Thoracic aorta (tissue), 2 donors: ENCODE data around the gene RBM7. TPM values are rescaled to one million over a fixed set of nuclear protein-coding genes. Genes with fewer than 3 reads are reported as not detected.

Experiments used
- ATAC-seq: fragments of 150-250 bp; one replicate; pipeline ENCODE4 v1.8.0; 2017; ENCODE audit warnings: low read depth; ENCODE audit not compliant: insufficient number of reproducible peaks, low FRiP score
- DNase-seq: peaks from one replicate; pipeline ENCODE4 v3.0.0-alpha.2; 2020; ENCODE audit warnings: low spot score
- H3K27ac ChIP-seq, 2 donors: fragments of 200-600 bp; sonication (generic); 1 replicate in 1 of 2; 2 replicates in 1 of 2; pipeline ENCODE4 v1.5.1; 2016; ENCODE audit warnings: mild to moderate bottlenecking in 2 of 2, moderate library complexity in 2 of 2
- H3K27me3 ChIP-seq: fragments of 200-600 bp; sonication (generic); replicated peaks from 2 replicates; pipeline ENCODE4 v1.6.0; 2016; ENCODE audit warnings: mild to moderate bottlenecking; ENCODE audit not compliant: insufficient read depth
- H3K36me3 ChIP-seq: fragments of 200-600 bp; sonication (generic); one replicate; pipeline ENCODE4 v1.5.1; 2016
- H3K4me1 ChIP-seq, 2 donors: fragments of 200-600 bp; sonication (generic); 1 replicate in 1 of 2; 2 replicates in 1 of 2; pipeline versions ENCODE4 v1.5.1 to v1.6.0; 2016; ENCODE audit warnings: low read depth in 2 of 2, mild to moderate bottlenecking in 1 of 2; ENCODE audit not compliant: control insufficient read depth in 1 of 2
- H3K4me3 ChIP-seq: fragments of 200-600 bp; sonication (generic); 2 replicates; pipeline ENCODE4 v1.5.1; 2016; ENCODE audit warnings: mild to moderate bottlenecking
- H3K9me3 ChIP-seq: fragments of 200-600 bp; sonication (generic); 2 replicates; pipeline ENCODE4 v1.5.1; 2016
- CTCF ChIP-seq: fragments of 200-600 bp; sonication (generic); IDR thresholded peaks from one replicate; pipeline ENCODE4 v1.5.1; 2019; ENCODE audit warnings: antibody characterized with exemption
- total RNA-seq, 2 donors: library from RNA; depleted of rRNA; stranded (reverse); fragments of >200 nt; gene quantifications; one replicate each; pipeline versions ENCODE4 v1.1.0 to v1.2.3, GENCODE V29; 2016

RBM7 gene
- total RNA-seq, 2 donors from 2014 or later = 10.0 to 39.4 TPM

- ATAC-seq (no peak), DNase-seq (no peak)
- Histone ChIP-seq H3K27me3 (no peaks in the 10 kb centered on the region), H3K9me3 (no peaks in the 10 kb centered on the region), H3K36me3 (peaks cover 6% of the 10 kb centered on the region), H3K4me3 (peak overlapping the region; percentile 98), H3K4me1 (peaks cover 42 to 54% of the 10 kb centered on the region in 2 donors), H3K27ac (peak overlapping the region; percentile 98 to 99)
- no peak for TF ChIP-seq CTCF
Measured at GRCh38 chr11:114401311-114401710, 845 bp downstream of the RBM7 start.

- Histone ChIP-seq H3K27me3 (no peaks in the 10 kb centered on the region), H3K36me3 (peaks cover 18% of the 10 kb centered on the region), H3K9me3 (no peaks in the 10 kb centered on the region), H3K27ac (no peak overlapping the region), H3K4me1 (no peaks in the 10 kb centered on the region), H3K4me3 (no peak overlapping the region)
- no peak for DNase-seq
- TF ChIP-seq CTCF = no peak
- ATAC-seq = no peak
Measured at GRCh38 chr11:114412946-114413345, 12.5 kb downstream of the RBM7 start.

- H3K36me3 ChIP-seq = peaks cover 16% of the 10 kb centered on the region
- H3K27me3 ChIP-seq = no peaks in the 10 kb centered on the region
- H3K9me3 ChIP-seq = no peaks in the 10 kb centered on the region
- DNase-seq (no peak), ATAC-seq (no peak)
- no peak overlapping the region for H3K4me3 ChIP-seq
- no peak overlapping the region for H3K27ac ChIP-seq
- TF ChIP-seq CTCF = no peak
- H3K4me1 ChIP-seq = no peaks in the 10 kb centered on the region
Measured at GRCh38 chr11:114413958-114414357, 13.5 kb downstream of the RBM7 start.

GRCh38 chr11:114416441-114416961, 16.0 kb downstream of the RBM7 start:
- no peak for TF ChIP-seq CTCF
- Histone ChIP-seq H3K9me3 (no peaks in the 10 kb centered on the region), H3K4me3 (no peak overlapping the region), H3K4me1 (no peaks in the 10 kb centered on the region), H3K27ac (no peak overlapping the region), H3K36me3 (peaks cover 6% of the 10 kb centered on the region), H3K27me3 (no peaks in the 10 kb centered on the region)
- DNase-seq (no peak), ATAC-seq (no peak)

GRCh38 chr11:114426280-114426679, 25.8 kb downstream of the RBM7 start:
- TF ChIP-seq CTCF = no peak
- no peak overlapping the region for H3K27ac ChIP-seq
- H3K4me3 ChIP-seq = no peak overlapping the region
- H3K27me3 ChIP-seq = no peaks in the 10 kb centered on the region
- no peaks in the 10 kb centered on the region for H3K9me3 ChIP-seq
- DNase-seq (no peak), ATAC-seq (no peak)
- H3K36me3 ChIP-seq = no peaks in the 10 kb centered on the region
- H3K4me1 ChIP-seq = no peaks in the 10 kb centered on the region
